GM19452 (cell line): ENCODE data around the gene GLS.

Experiments used
- ATAC-seq: cut with Tn5 transposase; IDR thresholded peaks from one replicate; pipeline ENCODE4 v1.9.1; 2021; ENCODE audit not compliant: unreplicated experiment

Gene GLS

DNA sequence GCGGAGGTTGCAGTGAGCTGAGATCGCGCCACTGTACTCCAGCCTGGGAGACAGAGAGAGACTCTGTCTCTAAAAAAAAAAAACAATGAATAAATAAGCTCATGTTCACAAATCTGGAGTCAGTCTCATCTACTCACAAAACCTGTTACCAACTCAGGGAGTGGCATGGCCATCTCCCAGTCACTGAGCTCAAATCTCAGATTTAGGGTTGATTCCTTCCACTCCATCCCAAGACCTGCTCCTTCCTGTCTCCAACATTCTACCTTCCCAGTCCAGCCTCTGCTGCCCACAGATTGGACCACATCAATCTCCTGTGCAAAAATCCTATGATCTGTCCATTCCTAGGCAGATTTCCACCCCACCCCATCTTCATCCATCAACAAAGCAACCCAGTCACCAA is 131.7 kb downstream of the GLS start:
- no peak for ATAC-seq

DNA sequence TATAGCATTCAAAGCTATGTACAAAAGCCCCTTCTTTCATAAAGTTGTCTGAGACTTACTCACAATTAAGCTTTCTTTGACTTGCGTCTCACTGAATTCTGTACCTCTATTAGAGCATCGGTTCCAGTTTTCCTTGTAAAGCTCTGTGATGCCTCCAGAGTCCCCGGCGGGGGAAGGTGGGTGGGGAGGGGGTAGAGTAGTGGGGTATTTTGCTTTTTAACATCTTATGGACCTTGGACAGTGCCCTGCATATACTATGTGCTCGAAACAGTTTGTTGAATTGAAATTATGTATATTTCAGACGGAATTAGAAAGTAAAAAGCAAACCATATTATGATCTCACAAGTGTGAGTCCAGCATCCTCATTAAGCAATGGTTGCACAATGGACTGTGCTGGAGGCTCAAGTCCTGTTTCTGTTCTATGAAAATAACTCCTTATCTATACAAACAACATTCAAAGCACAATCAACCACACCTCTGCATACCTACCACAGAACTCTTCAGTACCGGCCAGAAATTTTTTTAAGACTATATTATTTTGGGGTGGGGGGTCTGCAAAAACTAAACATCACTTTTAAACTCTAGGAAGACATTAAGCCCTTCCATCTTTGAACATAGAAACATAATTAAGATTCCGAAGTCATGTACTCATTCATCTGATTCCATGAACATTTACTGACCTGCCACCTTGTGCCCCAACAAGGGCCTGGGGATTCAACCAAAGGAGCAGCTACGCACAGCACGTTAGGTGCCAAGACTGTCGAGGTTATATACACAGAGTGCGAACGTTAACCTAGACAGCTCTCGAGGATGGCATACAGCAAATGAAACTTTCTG is 132.4 kb downstream of the GLS start:
- no peak for ATAC-seq

GRCh38 chr2:191013682-191013931 is 133.0 kb downstream of the GLS start:
- no peak for ATAC-seq

GRCh38 chr2:191013932-191014652 is 133.5 kb downstream of the GLS start, which contains the start of gene STAT1:
Gene STAT1, minus strand, starts transcription at chr2:191014171. Its CDS starts 4,168 bp downstream, at chr2:191010003.
- peak; percentile 77 for ATAC-seq

DNA sequence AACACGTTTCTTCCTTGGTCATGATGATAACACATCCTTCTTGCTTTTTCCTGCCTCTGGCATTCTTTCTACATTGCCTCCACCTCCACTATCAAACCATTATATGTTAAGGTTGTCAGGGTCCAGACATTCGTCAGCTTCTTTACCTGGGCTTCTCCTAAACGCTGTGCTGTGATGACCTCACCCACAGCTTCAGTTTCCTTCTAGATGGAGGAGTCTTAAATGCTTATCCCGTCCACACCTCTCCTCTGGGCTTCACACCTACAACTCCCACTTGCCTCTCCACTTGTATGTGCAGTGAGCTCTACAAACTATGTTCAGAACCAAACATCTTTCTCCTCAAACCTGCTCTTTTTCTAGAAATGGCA is 134.0 kb downstream of the GLS start:
- no peak for ATAC-seq
